ENCODE results near the gene PROM1.

DNA sequence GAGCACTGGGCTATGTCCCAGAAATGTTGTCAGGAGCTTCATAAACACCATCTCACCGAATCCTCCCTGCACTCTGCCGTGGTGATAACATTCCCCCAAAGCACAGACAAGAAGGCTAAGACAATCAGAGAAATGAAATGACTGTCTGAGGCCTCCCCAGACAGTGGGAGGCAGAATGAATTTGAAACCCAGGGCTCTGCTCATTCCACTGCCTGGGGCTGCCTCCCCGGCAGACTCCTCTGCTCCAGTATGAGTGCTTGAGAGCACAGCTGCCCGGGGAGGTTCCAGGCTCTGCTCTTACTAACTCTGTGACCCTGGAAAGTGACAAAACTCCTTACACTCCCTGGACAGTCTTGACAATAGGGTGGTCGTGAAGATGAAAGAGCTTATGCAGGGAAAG is 154.9 kb downstream of the PROM1 start:
- TF ChIP-seq, protein P1, sequence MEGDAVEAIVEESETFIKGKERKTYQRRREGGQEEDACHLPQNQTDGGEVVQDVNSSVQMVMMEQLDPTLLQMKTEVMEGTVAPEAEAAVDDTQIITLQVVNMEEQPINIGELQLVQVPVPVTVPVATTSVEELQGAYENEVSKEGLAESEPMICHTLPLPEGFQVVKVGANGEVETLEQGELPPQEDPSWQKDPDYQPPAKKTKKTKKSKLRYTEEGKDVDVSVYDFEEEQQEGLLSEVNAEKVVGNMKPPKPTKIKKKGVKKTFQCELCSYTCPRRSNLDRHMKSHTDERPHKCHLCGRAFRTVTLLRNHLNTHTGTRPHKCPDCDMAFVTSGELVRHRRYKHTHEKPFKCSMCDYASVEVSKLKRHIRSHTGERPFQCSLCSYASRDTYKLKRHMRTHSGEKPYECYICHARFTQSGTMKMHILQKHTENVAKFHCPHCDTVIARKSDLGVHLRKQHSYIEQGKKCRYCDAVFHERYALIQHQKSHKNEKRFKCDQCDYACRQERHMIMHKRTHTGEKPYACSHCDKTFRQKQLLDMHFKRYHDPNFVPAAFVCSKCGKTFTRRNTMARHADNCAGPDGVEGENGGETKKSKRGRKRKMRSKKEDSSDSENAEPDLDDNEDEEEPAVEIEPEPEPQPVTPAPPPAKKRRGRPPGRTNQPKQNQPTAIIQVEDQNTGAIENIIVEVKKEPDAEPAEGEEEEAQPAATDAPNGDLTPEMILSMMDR (IDR thresholded peaks at IDR 0.05; ENCODE audit: low read length) = no peak
- TF ChIP-seq EZH2 (optimal IDR thresholded peaks at IDR 0.05; ENCODE audit: low read depth, low read length) = no peak
